Bronchial epithelial cell (primary cell): ENCODE results near the gene PSG1. TPM values are rescaled to one million over a fixed set of nuclear protein-coding genes. Genes with fewer than 3 reads are reported as not detected.
"Not testable (repeated sequence)": the region's sequence is repeated elsewhere in the genome, so short reads cannot be mapped to it uniquely, and the experiment has no call there.

ENCODE experiments used
- DNase-seq: peaks from one replicate; pipeline ENCODE4 v3.0.0-alpha.2; 2010; ENCODE audit warnings: low read depth
- FAIRE-seq: peaks from 2 replicates; lab custom pipeline; 2011; peaks lifted over from hg19 to GRCh38; lab: Jason Lieb, UNC
- H3K27me3 ChIP-seq: 2 replicates; pipeline ENCODE4 v1.5.1; 2011; ENCODE audit warnings: low read length; ENCODE audit not compliant: control insufficient read depth, insufficient read depth
- H3K36me3 ChIP-seq: 2 replicates; pipeline ENCODE4 v1.5.1; 2011; ENCODE audit warnings: low read length; ENCODE audit not compliant: control insufficient read depth, insufficient read depth
- H3K4me3 ChIP-seq: 2 replicates; pipeline ENCODE4 v1.5.1; 2011; ENCODE audit warnings: mild to moderate bottlenecking, low read depth, low read length, control low read depth
- CTCF ChIP-seq: IDR thresholded peaks from 2 replicates; pipeline ENCODE4 v1.5.1; 2011; ENCODE audit warnings: mild to moderate bottlenecking, moderate library complexity, low read length, control low read depth, inconsistent platforms; ENCODE audit not compliant: insufficient read depth, severe bottlenecking
- total RNA-seq: library from RNA; depleted of rRNA; stranded (reverse); fragments of >200 nt; gene quantifications from 2 replicates; pipeline ENCODE4 v1.2.1, GENCODE V29; 2014

Gene PSG1
- total RNA-seq, 1 donor from 2014 or later: not detected

DNA sequence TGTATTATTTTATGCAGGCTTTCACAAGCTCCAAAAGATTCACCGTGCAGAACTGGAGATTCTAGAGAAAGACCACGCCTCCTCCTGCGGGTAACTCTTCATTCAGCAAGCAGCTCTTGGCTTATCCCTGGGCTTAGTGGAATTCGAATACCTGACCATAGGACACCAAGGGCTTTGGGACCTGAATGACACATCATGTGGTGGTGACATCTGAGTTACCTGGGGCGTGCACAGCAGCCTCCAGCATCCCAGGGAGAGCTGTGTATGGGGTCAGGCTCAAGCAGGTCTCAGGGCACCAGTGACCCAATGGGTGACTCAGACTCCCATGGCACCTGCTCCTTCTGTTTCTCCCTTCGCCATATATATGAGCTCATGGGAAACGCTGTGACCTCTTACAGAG lies 10.9 kb upstream of the PSG1 start:
- not testable (repeated sequence) for H3K4me3 ChIP-seq, H3K36me3 ChIP-seq, FAIRE-seq, DNase-seq, H3K27me3 ChIP-seq

- not testable (repeated sequence) for H3K4me3 ChIP-seq, H3K36me3 ChIP-seq, H3K27me3 ChIP-seq, DNase-seq
- FAIRE-seq: peak; percentile 95
These were observed 8.4 kb upstream of the PSG1 start for GRCh38 chr19:42887876-42888445.

DNA sequence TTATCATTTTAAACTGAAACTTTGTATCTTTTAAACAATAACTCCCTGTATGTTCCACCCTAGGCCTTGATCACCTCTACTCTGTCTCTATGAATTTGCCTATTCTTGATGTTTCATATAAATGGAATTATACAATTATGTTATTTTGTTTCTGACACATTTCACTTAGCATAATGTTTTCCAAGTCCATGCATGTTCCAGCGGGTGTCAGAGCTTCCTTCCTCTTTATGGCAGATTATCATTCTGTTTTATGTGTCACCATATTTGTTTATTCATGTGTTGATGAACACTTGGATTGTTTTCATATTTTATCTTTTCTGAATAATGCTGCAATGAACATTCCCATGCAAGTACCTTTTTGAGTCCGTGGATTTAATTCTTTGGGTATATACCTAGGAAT lies 3.2 kb upstream of the PSG1 start:
- FAIRE-seq, H3K4me3 ChIP-seq, H3K36me3 ChIP-seq, H3K27me3 ChIP-seq: not testable (repeated sequence)
- peak; percentile 84 for DNase-seq

- not testable (repeated sequence) for H3K4me3 ChIP-seq, H3K27me3 ChIP-seq, DNase-seq, FAIRE-seq, H3K36me3 ChIP-seq
These were observed 2.5 kb upstream of the PSG1 start for GRCh38 chr19:42882010-42882409.

GRCh38 chr19:42881279-42881678 lies 1.8 kb upstream of the PSG1 start:
- not testable (repeated sequence) for H3K27me3 ChIP-seq, H3K4me3 ChIP-seq, FAIRE-seq, DNase-seq, H3K36me3 ChIP-seq
- TF ChIP-seq CTCF: peak; percentile 44

- DNase-seq, H3K27me3 ChIP-seq, FAIRE-seq, H3K36me3 ChIP-seq, H3K4me3 ChIP-seq: not testable (repeated sequence)
These were observed 1.1 kb upstream of the PSG1 start for GRCh38 chr19:42880621-42881020.

GRCh38 chr19:42876596-42876995 lies 2.9 kb downstream of the PSG1 start:
- not testable (repeated sequence) for H3K27me3 ChIP-seq, H3K36me3 ChIP-seq, FAIRE-seq, H3K4me3 ChIP-seq
- DNase-seq: peak; percentile 37

GRCh38 chr19:42875881-42876280 lies 3.6 kb downstream of the PSG1 start:
- peak; percentile 55 for DNase-seq

GRCh38 chr19:42874901-42875813 lies 4.4 kb downstream of the PSG1 start:
- H3K36me3 ChIP-seq, H3K27me3 ChIP-seq, H3K4me3 ChIP-seq, FAIRE-seq: not testable (repeated sequence)
- peak; percentile 83 for DNase-seq

More at GRCh38 chr19:42875881-42876280, 3.6 kb downstream of the PSG1 start:
- FAIRE-seq, H3K27me3 ChIP-seq, H3K4me3 ChIP-seq, H3K36me3 ChIP-seq: not testable (repeated sequence)

GRCh38 chr19:42874136-42874535 lies 5.4 kb downstream of the PSG1 start:
- not testable (repeated sequence) for H3K27me3 ChIP-seq, DNase-seq, H3K36me3 ChIP-seq, H3K4me3 ChIP-seq, FAIRE-seq
